Liver (tissue), 9 donors: ENCODE data around the gene RAX. TPM values are rescaled to one million over a fixed set of nuclear protein-coding genes. Genes with fewer than 3 reads are reported as not detected.

ENCODE experiments used
- DNase-seq: peaks from one replicate; pipeline ENCODE4 v3.0.0-alpha.2; 2017; ENCODE audit warnings: low spot score
- H3K27ac ChIP-seq, 2 donors: one replicate each; pipeline ENCODE4 v1.7.0; 2013; ENCODE audit warnings: inconsistent platforms in 2 of 2, low read length in 2 of 2, control low read depth in 1 of 2, low read depth in 1 of 2, mild to moderate bottlenecking in 1 of 2
- H3K27me3 ChIP-seq, 4 donors: one replicate each; pipeline versions ENCODE4 v1.6.1 to v1.7.0; 2013; ENCODE audit warnings: low read length in 3 of 4, inconsistent platforms in 1 of 4, mild to moderate bottlenecking in 1 of 4, moderate library complexity in 1 of 4; ENCODE audit not compliant: control insufficient read depth in 4 of 4, insufficient read depth in 4 of 4
- H3K36me3 ChIP-seq, 4 donors: one replicate each; pipeline versions ENCODE4 v1.6.1 to v1.7.0; 2013; ENCODE audit warnings: low read length in 3 of 4, mild to moderate bottlenecking in 3 of 4, low read depth in 1 of 4, moderate library complexity in 1 of 4; ENCODE audit not compliant: control insufficient read depth in 4 of 4, insufficient read depth in 3 of 4
- H3K4me1 ChIP-seq, 4 donors: one replicate each; pipeline versions ENCODE4 v1.6.1 to v1.7.0; 2013; ENCODE audit warnings: low read length in 3 of 4, mild to moderate bottlenecking in 3 of 4, moderate library complexity in 1 of 4; ENCODE audit not compliant: control insufficient read depth in 4 of 4, insufficient read depth in 4 of 4
- H3K4me3 ChIP-seq, 3 donors: one replicate each; pipeline versions ENCODE4 v1.6.1 to v1.7.0; 2013; ENCODE audit warnings: low read length in 3 of 3, control low read depth in 1 of 3, low read depth in 1 of 3, mild to moderate bottlenecking in 1 of 3
- H3K9ac ChIP-seq, 2 donors: one replicate each; pipeline ENCODE4 v1.7.0; 2013; ENCODE audit warnings: low read length in 2 of 2, mild to moderate bottlenecking in 2 of 2, moderate library complexity in 2 of 2, control low read depth in 1 of 2, low read depth in 1 of 2
- H3K9me3 ChIP-seq, 4 donors: one replicate each; pipeline versions ENCODE4 v1.6.1 to v1.7.0; 2013; ENCODE audit warnings: low read length in 3 of 4; ENCODE audit not compliant: control insufficient read depth in 4 of 4
- ATF3 ChIP-seq: IDR thresholded peaks from 2 replicates; pipeline ENCODE4 v1.6.1; 2016; ENCODE audit warnings: antibody characterized with exemption
- FOXA1 ChIP-seq: IDR thresholded peaks from 2 replicates; pipeline ENCODE4 v1.6.1; 2016; ENCODE audit warnings: antibody characterized with exemption
- FOXA2 ChIP-seq: IDR thresholded peaks from 2 replicates; pipeline ENCODE4 v1.6.1; 2016; ENCODE audit warnings: antibody characterized with exemption
- HNF4A ChIP-seq, 2 donors: conservative IDR thresholded peaks; 2 replicates each; pipeline ENCODE4 v1.6.1; 2016; ENCODE audit warnings: antibody characterized with exemption in 2 of 2, mild to moderate bottlenecking in 2 of 2
- HNF4G ChIP-seq: IDR thresholded peaks from 2 replicates; pipeline ENCODE4 v1.6.1; 2016; ENCODE audit warnings: antibody characterized with exemption
- JUND ChIP-seq, 2 donors: IDR thresholded peaks; 2 replicates each; pipeline ENCODE4 v1.6.1; 2016; ENCODE audit warnings: antibody characterized with exemption in 2 of 2
- NR2F2 ChIP-seq: IDR thresholded peaks from 2 replicates; pipeline ENCODE4 v1.6.1; 2016; ENCODE audit warnings: antibody characterized with exemption
- RXRA ChIP-seq, 2 donors: IDR thresholded peaks; 2 replicates each; pipeline ENCODE4 v1.6.1; 2017 to 2018; ENCODE audit warnings: antibody characterized with exemption in 2 of 2, mild to moderate bottlenecking in 1 of 2
- TAF1 ChIP-seq: conservative IDR thresholded peaks from 2 replicates; pipeline ENCODE4 v1.6.1; 2016; ENCODE audit warnings: antibody characterized with exemption, mild to moderate bottlenecking
- WGBS: extraction: QIAGEN DNeasy Blood & Tissue Kit; methylation state at CpG from one replicate; pipeline ENCODE4 v1.1.7; 2013; 5-methylcytosine and 5-hydroxymethylcytosine counted together
- polyA plus RNA-seq, 2 donors: library from polyadenylated mRNA; stranded (reverse) in 1 of 2; unstranded in 1 of 2; fragments of 200-250 nt in 1 of 2; fragments of >200 nt in 1 of 2; fragmentation: Nextera tagmentation in 1 of 2; extraction: Ambion mirVana in 1 of 2; gene quantifications; one replicate each; pipeline versions ENCODE4 v1.2.1 to v1.2.3, GENCODE V29; 2013 to 2015
- total RNA-seq, 2 donors: library from RNA; depleted of rRNA; stranded (reverse); fragments of >200 nt; gene quantifications; one replicate each; pipeline ENCODE4 v1.2.3, GENCODE V29; 2014
- TF ChIP-seq, protein P1 (sequence below): fragments of 150-350 bp; IDR thresholded peaks from 2 replicates; pipeline ENCODE4 v1.5.1; 2017; ENCODE audit warnings: improper control_type of control experiment, low read depth, low read length; ENCODE audit not compliant: missing input control
- TF ChIP-seq, protein P2 (sequence below): IDR thresholded peaks from 2 replicates; pipeline ENCODE4 v1.6.1; 2016; ENCODE audit warnings: antibody characterized with exemption, mild to moderate bottlenecking
- TF ChIP-seq, protein P3 (sequence below): IDR thresholded peaks from 2 replicates; pipeline ENCODE4 v1.6.1; 2016; ENCODE audit warnings: antibody characterized with exemption
- donor health status: healthy.
- donor health status: healthy.
- donor health status: healthy.
- donor health status: healthy.
- donor health status: healthy.

The RAX gene
- total and polyA plus RNA-seq, 4 donors = not detected

- 43% methylated on average over 1 of the region's 1 CpG for WGBS
- Histone ChIP-seq H3K27ac (no peak overlapping the region), H3K4me1 (no peaks in the 10 kb centered on the region), H3K36me3 (no peaks in the 10 kb centered on the region), H3K9me3 (no peaks in the 10 kb centered on the region), H3K27me3 (peaks cover 3 to 9% (median 4%) of the 10 kb centered on the region in 4 donors), H3K9ac (no peak overlapping the region), H3K4me3 (no peak overlapping the region)
- no peak for DNase-seq
- no peak for TF ChIP-seq HNF4A (conservative IDR thresholded peaks at IDR 0.05)
- TF ChIP-seq FOXA1 = no peak
- TF ChIP-seq, protein P1, sequence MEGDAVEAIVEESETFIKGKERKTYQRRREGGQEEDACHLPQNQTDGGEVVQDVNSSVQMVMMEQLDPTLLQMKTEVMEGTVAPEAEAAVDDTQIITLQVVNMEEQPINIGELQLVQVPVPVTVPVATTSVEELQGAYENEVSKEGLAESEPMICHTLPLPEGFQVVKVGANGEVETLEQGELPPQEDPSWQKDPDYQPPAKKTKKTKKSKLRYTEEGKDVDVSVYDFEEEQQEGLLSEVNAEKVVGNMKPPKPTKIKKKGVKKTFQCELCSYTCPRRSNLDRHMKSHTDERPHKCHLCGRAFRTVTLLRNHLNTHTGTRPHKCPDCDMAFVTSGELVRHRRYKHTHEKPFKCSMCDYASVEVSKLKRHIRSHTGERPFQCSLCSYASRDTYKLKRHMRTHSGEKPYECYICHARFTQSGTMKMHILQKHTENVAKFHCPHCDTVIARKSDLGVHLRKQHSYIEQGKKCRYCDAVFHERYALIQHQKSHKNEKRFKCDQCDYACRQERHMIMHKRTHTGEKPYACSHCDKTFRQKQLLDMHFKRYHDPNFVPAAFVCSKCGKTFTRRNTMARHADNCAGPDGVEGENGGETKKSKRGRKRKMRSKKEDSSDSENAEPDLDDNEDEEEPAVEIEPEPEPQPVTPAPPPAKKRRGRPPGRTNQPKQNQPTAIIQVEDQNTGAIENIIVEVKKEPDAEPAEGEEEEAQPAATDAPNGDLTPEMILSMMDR = no peak
- TF ChIP-seq JUND (IDR thresholded peaks at IDR 0.05) = no peak
- TF ChIP-seq, protein P2, sequence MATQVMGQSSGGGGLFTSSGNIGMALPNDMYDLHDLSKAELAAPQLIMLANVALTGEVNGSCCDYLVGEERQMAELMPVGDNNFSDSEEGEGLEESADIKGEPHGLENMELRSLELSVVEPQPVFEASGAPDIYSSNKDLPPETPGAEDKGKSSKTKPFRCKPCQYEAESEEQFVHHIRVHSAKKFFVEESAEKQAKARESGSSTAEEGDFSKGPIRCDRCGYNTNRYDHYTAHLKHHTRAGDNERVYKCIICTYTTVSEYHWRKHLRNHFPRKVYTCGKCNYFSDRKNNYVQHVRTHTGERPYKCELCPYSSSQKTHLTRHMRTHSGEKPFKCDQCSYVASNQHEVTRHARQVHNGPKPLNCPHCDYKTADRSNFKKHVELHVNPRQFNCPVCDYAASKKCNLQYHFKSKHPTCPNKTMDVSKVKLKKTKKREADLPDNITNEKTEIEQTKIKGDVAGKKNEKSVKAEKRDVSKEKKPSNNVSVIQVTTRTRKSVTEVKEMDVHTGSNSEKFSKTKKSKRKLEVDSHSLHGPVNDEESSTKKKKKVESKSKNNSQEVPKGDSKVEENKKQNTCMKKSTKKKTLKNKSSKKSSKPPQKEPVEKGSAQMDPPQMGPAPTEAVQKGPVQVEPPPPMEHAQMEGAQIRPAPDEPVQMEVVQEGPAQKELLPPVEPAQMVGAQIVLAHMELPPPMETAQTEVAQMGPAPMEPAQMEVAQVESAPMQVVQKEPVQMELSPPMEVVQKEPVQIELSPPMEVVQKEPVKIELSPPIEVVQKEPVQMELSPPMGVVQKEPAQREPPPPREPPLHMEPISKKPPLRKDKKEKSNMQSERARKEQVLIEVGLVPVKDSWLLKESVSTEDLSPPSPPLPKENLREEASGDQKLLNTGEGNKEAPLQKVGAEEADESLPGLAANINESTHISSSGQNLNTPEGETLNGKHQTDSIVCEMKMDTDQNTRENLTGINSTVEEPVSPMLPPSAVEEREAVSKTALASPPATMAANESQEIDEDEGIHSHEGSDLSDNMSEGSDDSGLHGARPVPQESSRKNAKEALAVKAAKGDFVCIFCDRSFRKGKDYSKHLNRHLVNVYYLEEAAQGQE = no peak
- TF ChIP-seq FOXA2 = no peak
- TF ChIP-seq ATF3 = no peak
- TF ChIP-seq NR2F2 = no peak
- TF ChIP-seq TAF1 = no peak
Measured at GRCh38 chr18:59279722-59280121, 6.5 kb upstream of the RAX start.

GRCh38 chr18:59279193-59279592 is 5.9 kb upstream of the RAX start:
- peaks cover 3 to 9% (median 7%) of the 10 kb centered on the region in 4 donors for H3K27me3 ChIP-seq

More at GRCh38 chr18:59279193-59279592, 5.9 kb upstream of the RAX start:
- TF ChIP-seq, protein P2 = no peak
- TF ChIP-seq HNF4G (no peak), RXRA (IDR thresholded peaks at IDR 0.05) (no peak), TAF1 (no peak)
- TF ChIP-seq, protein P3, sequence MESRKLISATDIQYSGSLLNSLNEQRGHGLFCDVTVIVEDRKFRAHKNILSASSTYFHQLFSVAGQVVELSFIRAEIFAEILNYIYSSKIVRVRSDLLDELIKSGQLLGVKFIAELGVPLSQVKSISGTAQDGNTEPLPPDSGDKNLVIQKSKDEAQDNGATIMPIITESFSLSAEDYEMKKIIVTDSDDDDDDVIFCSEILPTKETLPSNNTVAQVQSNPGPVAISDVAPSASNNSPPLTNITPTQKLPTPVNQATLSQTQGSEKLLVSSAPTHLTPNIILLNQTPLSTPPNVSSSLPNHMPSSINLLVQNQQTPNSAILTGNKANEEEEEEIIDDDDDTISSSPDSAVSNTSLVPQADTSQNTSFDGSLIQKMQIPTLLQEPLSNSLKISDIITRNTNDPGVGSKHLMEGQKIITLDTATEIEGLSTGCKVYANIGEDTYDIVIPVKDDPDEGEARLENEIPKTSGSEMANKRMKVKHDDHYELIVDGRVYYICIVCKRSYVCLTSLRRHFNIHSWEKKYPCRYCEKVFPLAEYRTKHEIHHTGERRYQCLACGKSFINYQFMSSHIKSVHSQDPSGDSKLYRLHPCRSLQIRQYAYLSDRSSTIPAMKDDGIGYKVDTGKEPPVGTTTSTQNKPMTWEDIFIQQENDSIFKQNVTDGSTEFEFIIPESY = no peak
- H3K4me3 ChIP-seq = no peak overlapping the region
- H3K4me1 ChIP-seq = peaks cover 0 to under 1% (median 0%) of the 10 kb centered on the region in 4 donors
- no peaks in the 10 kb centered on the region for H3K36me3 ChIP-seq
- no peak for DNase-seq
- H3K27ac ChIP-seq = no peak overlapping the region
- WGBS = 74% methylated on average over 3 of the region's 3 CpGs
- no peaks in the 10 kb centered on the region for H3K9me3 ChIP-seq
- H3K9ac ChIP-seq = no peak overlapping the region
